IMR-90 (cell line): ENCODE data around the gene OPN1LW.

Experiments
- CTCF ChIP-seq: conservative IDR thresholded peaks from 2 replicates; pipeline ENCODE4 v1.5.1; 2012; ENCODE audit warnings: mild to moderate bottlenecking, low read depth, low read length, improper control_type of control experiment
- POLR2A ChIP-seq: IDR thresholded peaks from 2 replicates; pipeline ENCODE4 v1.6.1; 2012; ENCODE audit warnings: mild to moderate bottlenecking, low read depth, low read length

DNA sequence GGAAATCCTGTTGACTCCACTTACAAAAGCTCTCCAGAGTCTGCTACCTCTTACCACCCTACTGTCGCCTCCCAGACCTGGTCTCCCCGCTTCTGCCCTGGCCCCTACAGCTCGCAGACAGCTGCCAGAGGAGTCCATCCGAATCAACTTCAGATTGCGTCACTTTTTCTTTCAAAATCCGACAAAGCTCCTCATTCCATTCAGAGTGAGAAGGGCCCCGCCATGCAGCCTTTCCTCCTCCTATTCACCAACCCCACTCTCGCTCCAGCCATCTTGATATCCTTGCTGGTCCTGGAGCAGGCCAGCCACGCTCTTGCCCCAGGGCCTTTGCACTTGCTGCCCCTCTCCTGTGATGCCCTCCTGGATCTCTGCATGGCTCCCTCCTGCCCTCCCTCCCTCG lies 5.2 kb upstream of the OPN1LW start:
- TF ChIP-seq POLR2A = no peak
- no peak for TF ChIP-seq CTCF
